ENCODE measurements around the gene ZFP57.

The ZFP57 gene

DNA sequence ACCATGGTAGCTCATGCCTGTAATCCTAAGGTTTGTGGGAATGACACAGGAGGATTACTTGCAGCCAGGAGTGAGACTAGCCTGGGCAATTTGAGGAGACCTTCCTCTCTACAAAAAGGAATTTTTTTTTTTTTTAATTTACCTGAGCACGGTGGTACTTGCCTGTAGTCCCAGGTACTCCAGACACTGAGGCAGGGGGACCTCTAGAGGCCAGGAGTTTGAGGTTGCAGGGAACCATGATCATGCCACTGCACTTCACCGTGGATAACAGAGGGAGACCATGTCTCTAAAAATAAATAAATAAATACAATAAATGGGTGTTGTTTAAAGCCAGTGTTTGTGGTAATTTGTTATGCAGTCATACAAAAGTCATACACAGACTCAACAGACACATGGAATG lies 39.9 kb upstream of the ZFP57 start:
- no peak overlapping the region for H3K27ac Mint-ChIP-seq (ENCODE audit: low read depth)
- no peaks in the 10 kb centered on the region for H3K9me3 Mint-ChIP-seq

GRCh38 chr6:29710281-29710941 lies 29.5 kb upstream of the ZFP57 start:
- Mint-ChIP-seq H3K36me3 (ENCODE audit: insufficient read depth) (peaks cover 1% of the 10 kb centered on the region), H3K4me3 (peak overlapping the region; percentile 69), H3K27ac (ENCODE audit: low read depth) (peak overlapping the region; percentile 82), H3K4me1 (peaks cover 66% of the 10 kb centered on the region), H3K9me3 (no peaks in the 10 kb centered on the region), H3K27me3 (no peaks in the 10 kb centered on the region)
- no peak for ATAC-seq (replicated peaks; ENCODE audit: extremely low read depth, poor library complexity, severe bottlenecking)
- no peak for DNase-seq (ENCODE audit: low spot score in 2 of 2)

More for the DNA sequence above, 39.9 kb upstream of the ZFP57 start:
- no peak for DNase-seq (ENCODE audit: low spot score in 2 of 2)
- Mint-ChIP-seq H3K4me3 (no peak overlapping the region), H3K36me3 (ENCODE audit: insufficient read depth) (peaks cover 40% of the 10 kb centered on the region), H3K27me3 (no peaks in the 10 kb centered on the region), H3K4me1 (peaks cover 33% of the 10 kb centered on the region)
- no peak for ATAC-seq (replicated peaks; ENCODE audit: extremely low read depth, poor library complexity, severe bottlenecking)

DNA sequence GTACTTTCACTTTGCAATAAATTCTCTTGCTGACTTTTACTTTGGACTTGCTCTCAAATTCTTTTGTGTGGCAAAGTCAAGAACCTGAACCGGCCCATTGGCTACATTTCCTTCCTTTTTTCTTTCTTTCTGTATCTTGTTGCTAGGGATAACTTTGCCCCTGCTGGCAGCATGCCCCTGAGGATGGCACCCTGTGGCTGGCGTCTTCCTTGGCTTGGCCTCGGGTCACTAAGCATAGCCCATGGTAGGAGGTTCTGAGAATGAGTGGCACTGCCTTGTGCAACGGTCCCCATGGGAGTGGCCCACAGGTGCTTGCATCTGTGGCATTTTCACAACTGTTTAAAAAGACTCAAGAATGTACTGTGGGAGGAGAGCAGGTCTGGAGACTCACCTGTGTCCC lies 28.2 kb upstream of the ZFP57 start:
- Mint-ChIP-seq H3K9me3 (no peaks in the 10 kb centered on the region), H3K27me3 (no peaks in the 10 kb centered on the region), H3K27ac (ENCODE audit: low read depth) (peak overlapping the region; percentile 44), H3K4me3 (peak overlapping the region; percentile 69), H3K36me3 (ENCODE audit: insufficient read depth) (peaks cover 1% of the 10 kb centered on the region), H3K4me1 (peaks cover 66% of the 10 kb centered on the region)
- DNase-seq (ENCODE audit: low spot score in 2 of 2) (no peak), ATAC-seq (replicated peaks; ENCODE audit: extremely low read depth, poor library complexity, severe bottlenecking) (peak; percentile 1)

DNA sequence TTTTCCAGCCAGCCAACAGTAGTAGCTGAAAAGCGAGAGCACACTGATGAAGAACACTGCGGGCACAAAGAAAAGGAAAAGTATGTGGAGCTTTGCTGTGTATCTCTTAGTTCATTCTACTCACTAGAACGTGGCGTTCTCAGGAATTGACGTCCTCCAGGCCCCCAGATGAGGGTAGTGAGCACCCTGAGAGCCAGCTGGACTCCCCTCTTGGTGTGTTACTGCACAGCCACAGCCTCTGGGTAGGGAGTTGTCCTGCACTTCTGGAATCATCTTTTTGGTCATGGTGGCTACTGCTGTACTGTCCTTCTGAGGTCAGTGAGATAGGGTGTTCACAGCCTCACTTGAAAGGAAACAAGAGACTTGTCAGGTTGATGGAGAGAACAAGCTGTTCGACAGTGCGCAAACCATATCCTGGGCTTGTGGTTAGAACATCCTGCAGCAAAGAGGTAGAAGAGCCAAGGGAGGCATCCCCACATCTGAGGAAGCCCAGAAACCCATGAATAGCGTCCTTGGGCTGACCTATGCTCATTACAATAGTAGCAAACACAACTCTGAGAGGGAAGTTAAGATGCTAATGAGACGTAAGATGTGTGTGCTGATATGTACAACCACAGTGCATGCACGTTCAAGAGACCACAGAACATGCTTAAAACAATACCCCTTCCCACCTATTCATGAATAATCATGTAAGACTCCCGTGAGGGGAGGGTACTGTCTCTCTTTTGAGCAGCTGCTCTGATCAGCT lies 27.7 kb upstream of the ZFP57 start:
- H3K27ac Mint-ChIP-seq (ENCODE audit: low read depth), result peak overlapping the region; percentile 44
- DNase-seq (ENCODE audit: low spot score in 2 of 2) (peak; percentile 48 to 81), ATAC-seq (replicated peaks; ENCODE audit: extremely low read depth, poor library complexity, severe bottlenecking) (peak; percentile 94)
- peaks cover 66% of the 10 kb centered on the region for H3K4me1 Mint-ChIP-seq
- peak overlapping the region; percentile 69 for H3K4me3 Mint-ChIP-seq
- no peaks in the 10 kb centered on the region for H3K9me3 Mint-ChIP-seq
- peaks cover 1% of the 10 kb centered on the region for H3K36me3 Mint-ChIP-seq (ENCODE audit: insufficient read depth)
- no peaks in the 10 kb centered on the region for H3K27me3 Mint-ChIP-seq

DNA sequence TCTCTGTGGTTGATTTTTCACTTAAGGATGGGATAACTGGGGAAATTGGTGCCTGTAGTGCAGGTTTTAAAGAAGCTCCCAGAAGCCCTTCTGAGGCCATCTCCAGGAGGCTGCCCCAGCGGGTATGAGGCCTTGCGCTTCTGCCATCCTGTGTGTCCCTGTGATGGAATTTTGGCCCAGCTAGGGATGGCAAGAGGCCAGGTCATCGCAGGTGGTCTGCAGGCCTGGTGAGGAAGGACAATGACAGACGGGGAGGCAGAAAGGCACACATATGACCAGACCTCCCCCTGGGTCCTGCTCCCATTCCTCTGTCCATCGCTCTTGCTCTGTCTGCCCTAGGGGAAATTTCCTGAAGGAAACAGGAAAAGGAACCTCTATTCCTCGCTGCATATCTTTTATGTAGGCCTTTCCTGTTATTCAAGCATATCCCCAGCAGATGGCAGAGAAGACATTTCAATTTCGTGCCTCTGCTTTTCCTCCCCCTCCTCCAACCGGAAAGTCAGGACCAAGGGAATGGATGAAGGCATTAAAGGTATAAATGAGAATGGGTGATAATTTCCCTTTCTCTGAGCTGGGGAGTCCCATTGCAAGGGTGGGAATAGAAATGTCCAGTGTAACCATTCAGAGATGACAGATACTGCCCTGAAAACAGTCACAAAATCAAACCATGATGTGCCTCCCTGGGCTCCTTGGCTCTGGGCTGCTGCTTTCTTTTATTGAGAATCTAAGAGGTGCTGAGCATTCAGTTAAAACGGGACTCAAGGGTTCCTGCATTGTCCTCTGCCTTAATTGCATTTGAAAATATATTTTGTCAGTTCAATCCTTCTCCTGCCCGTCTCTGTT lies 24.7 kb upstream of the ZFP57 start:
- peaks cover 1% of the 10 kb centered on the region for H3K36me3 Mint-ChIP-seq (ENCODE audit: insufficient read depth)
- no peak overlapping the region for H3K4me3 Mint-ChIP-seq
- H3K27ac Mint-ChIP-seq (ENCODE audit: low read depth), result peak overlapping the region; percentile 67
- no peak for ATAC-seq (replicated peaks; ENCODE audit: extremely low read depth, poor library complexity, severe bottlenecking)
- peaks cover 54% of the 10 kb centered on the region for H3K4me1 Mint-ChIP-seq
- H3K27me3 Mint-ChIP-seq, result peaks cover 17% of the 10 kb centered on the region
- no peak for DNase-seq (ENCODE audit: low spot score in 2 of 2)
- H3K9me3 Mint-ChIP-seq, result no peaks in the 10 kb centered on the region

DNA sequence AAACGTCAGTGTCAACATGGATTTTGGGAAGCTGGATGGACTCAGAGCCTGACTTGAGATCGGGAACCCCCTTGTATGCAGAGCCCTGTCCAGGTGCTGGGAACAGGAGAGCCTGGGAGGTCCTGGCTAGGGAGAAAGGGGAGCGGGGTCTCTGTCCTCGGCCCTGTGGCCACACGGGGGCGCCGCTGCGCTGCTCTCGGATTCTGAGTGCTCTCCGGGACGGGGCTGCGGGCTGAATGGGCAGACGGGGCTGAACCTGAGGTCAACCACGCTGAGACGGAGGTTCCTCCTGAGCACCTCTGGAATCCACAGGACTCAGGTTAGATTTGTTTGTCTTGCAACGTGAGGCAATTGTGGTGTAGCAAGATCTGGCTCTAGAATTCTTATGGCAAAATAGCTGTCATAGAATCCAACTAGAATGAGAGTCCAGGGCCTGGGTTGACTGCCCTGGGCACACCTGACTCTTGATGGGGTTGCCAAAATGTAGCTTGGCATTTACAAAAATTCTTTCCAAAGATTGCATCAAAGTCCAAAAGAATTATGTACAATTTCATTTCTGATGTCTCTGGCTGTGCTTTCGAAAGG lies 21.7 kb upstream of the ZFP57 start:
- H3K27me3 Mint-ChIP-seq, result peaks cover 44% of the 10 kb centered on the region
- ATAC-seq (replicated peaks; ENCODE audit: extremely low read depth, poor library complexity, severe bottlenecking), result peak; percentile 65
- no peak overlapping the region for H3K27ac Mint-ChIP-seq (ENCODE audit: low read depth)

GRCh38 chr6:29696147-29697125 lies 15.5 kb upstream of the ZFP57 start:
- H3K27me3 Mint-ChIP-seq, result peaks cover 42% of the 10 kb centered on the region
- no peaks in the 10 kb centered on the region for H3K36me3 Mint-ChIP-seq (ENCODE audit: insufficient read depth)
- DNase-seq (ENCODE audit: low spot score in 2 of 2) (no peak), ATAC-seq (replicated peaks; ENCODE audit: extremely low read depth, poor library complexity, severe bottlenecking) (no peak)
- no peaks in the 10 kb centered on the region for H3K9me3 Mint-ChIP-seq
- no peak overlapping the region for H3K27ac Mint-ChIP-seq (ENCODE audit: low read depth)
- no peak overlapping the region for H3K4me3 Mint-ChIP-seq
- H3K4me1 Mint-ChIP-seq, result no peaks in the 10 kb centered on the region

More for the DNA sequence above, 21.7 kb upstream of the ZFP57 start:
- H3K4me3 Mint-ChIP-seq, result no peak overlapping the region
- peak; percentile 46 to 73 for DNase-seq (ENCODE audit: low spot score in 2 of 2)
- H3K4me1 Mint-ChIP-seq, result peaks cover 27% of the 10 kb centered on the region
- H3K36me3 Mint-ChIP-seq (ENCODE audit: insufficient read depth), result no peaks in the 10 kb centered on the region
- no peaks in the 10 kb centered on the region for H3K9me3 Mint-ChIP-seq

GRCh38 chr6:29694637-29695036 lies 13.7 kb upstream of the ZFP57 start:
- H3K4me1 Mint-ChIP-seq, result no peaks in the 10 kb centered on the region
- no peak overlapping the region for H3K4me3 Mint-ChIP-seq
- no peak for ATAC-seq (replicated peaks; ENCODE audit: extremely low read depth, poor library complexity, severe bottlenecking)
- H3K27me3 Mint-ChIP-seq, result peaks cover 27% of the 10 kb centered on the region
- H3K36me3 Mint-ChIP-seq (ENCODE audit: insufficient read depth), result no peaks in the 10 kb centered on the region
- no peaks in the 10 kb centered on the region for H3K9me3 Mint-ChIP-seq
- H3K27ac Mint-ChIP-seq (ENCODE audit: low read depth), result no peak overlapping the region
- DNase-seq (ENCODE audit: low spot score in 2 of 2), result no peak

- Mint-ChIP-seq H3K27ac (ENCODE audit: low read depth) (no peak overlapping the region), H3K4me3 (no peak overlapping the region)
Observed at GRCh38 chr6:29685718-29686326, 4.9 kb upstream of the ZFP57 start.

GRCh38 chr6:29681811-29682210 lies 859 bp upstream of the ZFP57 start:
- Mint-ChIP-seq H3K4me3 (no peak overlapping the region), H3K9me3 (no peaks in the 10 kb centered on the region), H3K36me3 (ENCODE audit: insufficient read depth) (peaks cover 3% of the 10 kb centered on the region), H3K27ac (ENCODE audit: low read depth) (no peak overlapping the region), H3K4me1 (peaks cover 11% of the 10 kb centered on the region), H3K27me3 (no peaks in the 10 kb centered on the region)
- no peak for DNase-seq (ENCODE audit: low spot score in 2 of 2)
- no peak for ATAC-seq (replicated peaks; ENCODE audit: extremely low read depth, poor library complexity, severe bottlenecking)

More at GRCh38 chr6:29685718-29686326, 4.9 kb upstream of the ZFP57 start:
- peaks cover 6% of the 10 kb centered on the region for H3K4me1 Mint-ChIP-seq
- DNase-seq (ENCODE audit: low spot score in 2 of 2) (no peak), ATAC-seq (replicated peaks; ENCODE audit: extremely low read depth, poor library complexity, severe bottlenecking) (no peak)
- H3K36me3 Mint-ChIP-seq (ENCODE audit: insufficient read depth), result no peaks in the 10 kb centered on the region
- H3K9me3 Mint-ChIP-seq, result no peaks in the 10 kb centered on the region
- no peaks in the 10 kb centered on the region for H3K27me3 Mint-ChIP-seq

DNA sequence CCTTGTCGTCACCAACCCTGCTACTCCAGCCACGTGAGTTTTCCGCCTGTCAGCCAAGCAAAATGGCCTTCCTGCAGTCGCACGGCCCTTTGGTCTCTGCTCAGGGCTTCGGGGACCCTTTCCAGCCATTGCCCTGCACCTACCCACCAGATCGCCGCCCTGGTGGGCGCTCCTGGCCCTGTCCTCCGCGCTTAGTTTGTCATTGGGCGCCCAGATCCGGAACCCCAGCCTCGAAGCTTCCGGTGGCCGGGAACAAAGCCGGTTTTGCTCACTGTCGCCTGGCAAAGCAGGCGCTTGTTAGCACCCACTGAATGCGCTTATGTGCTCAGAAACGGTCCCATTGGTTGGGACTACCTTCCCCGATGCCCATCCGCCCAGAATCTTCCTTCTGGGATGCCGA lies 536 bp downstream of the ZFP57 start:
- Mint-ChIP-seq H3K4me1 (peaks cover 11% of the 10 kb centered on the region), H3K36me3 (ENCODE audit: insufficient read depth) (peaks cover 3% of the 10 kb centered on the region), H3K4me3 (peak overlapping the region; percentile 51), H3K27me3 (no peaks in the 10 kb centered on the region), H3K27ac (ENCODE audit: low read depth) (no peak overlapping the region), H3K9me3 (no peaks in the 10 kb centered on the region)
- no peak for ATAC-seq (replicated peaks; ENCODE audit: extremely low read depth, poor library complexity, severe bottlenecking)
- DNase-seq (ENCODE audit: low spot score in 2 of 2), result no peak

Measured in central memory CD8-positive, alpha-beta T cell (primary cell).